Effector memory CD8-positive, alpha-beta T cell (primary cell): ENCODE results near the gene RUVBL1.

Source experiments
- ATAC-seq: fragments of 150-1000 bp; cut with Tn5 transposase; replicated peaks from 2 replicates; pipeline ENCODE4 v1.10.0; 2021; ENCODE audit warnings: mild to moderate bottlenecking, moderate library complexity
- DNase-seq, 3 experiments: peaks; one replicate each; pipeline ENCODE4 v3.0.0; 2021
- H3K27ac Mint-ChIP-seq, 2 donors: one replicate each; pipeline ENCODE4 v1.8.0; 2022; ENCODE audit warnings: mild to moderate bottlenecking in 2 of 2, mixed read lengths in 2 of 2, moderate library complexity in 2 of 2
- H3K27me3 Mint-ChIP-seq, 2 donors: one replicate each; pipeline ENCODE4 v1.8.0; 2022; ENCODE audit warnings: mixed read lengths in 2 of 2
- H3K36me3 Mint-ChIP-seq: one replicate; pipeline ENCODE4 v1.8.0; 2022; ENCODE audit warnings: mild to moderate bottlenecking, moderate library complexity, mixed read lengths; ENCODE audit not compliant: insufficient read depth
- H3K4me1 Mint-ChIP-seq, 2 donors: one replicate each; pipeline ENCODE4 v1.8.0; 2022; ENCODE audit warnings: low read depth in 2 of 2, mixed read lengths in 2 of 2
- H3K4me3 Mint-ChIP-seq, 2 donors: one replicate each; pipeline ENCODE4 v1.8.0; 2022; ENCODE audit warnings: mild to moderate bottlenecking in 2 of 2, mixed read lengths in 2 of 2, moderate library complexity in 2 of 2
- H3K9me3 Mint-ChIP-seq, 2 donors: one replicate each; pipeline ENCODE4 v1.8.0; 2022; ENCODE audit warnings: mixed read lengths in 2 of 2

Gene RUVBL1

DNA sequence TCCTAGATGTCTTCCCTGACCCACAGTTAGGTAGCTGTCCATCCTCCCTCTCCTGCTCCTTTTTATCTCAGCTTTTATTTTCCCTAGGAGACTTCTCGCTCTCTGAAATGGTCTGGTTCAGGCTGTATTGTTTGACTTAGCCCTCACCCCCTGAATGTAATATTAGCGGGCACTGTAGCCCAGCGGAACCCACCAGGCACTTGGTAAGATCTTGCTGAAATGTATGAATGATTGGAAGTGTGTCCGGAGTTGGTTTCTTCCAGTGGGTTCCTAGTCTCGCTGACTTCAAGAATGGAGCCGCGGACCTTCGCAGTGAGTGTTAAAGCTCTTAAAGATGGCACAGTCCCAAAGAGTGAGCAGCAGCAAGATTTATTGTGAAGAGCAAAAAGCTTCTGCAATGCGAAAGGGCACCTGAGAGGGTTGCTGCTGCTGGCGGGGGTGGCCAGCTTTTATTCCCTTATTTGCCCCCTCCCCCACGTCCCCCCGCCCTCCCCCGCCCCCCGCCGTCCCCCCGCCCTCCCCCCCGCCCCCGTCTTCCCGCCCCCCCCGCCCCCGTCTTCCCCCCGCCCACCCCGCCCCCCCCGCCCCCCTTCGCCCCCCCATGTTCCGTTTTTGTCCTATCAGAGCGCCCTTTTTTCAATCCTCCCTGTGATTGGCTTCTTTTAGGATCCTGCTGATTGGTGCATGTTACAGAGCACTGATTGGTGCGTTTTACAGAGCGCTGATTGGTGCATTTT, 29.0 kb upstream of the RUVBL1 start:
- H3K27ac Mint-ChIP-seq, result peak overlapping the region; percentile 86 to 88
- H3K36me3 Mint-ChIP-seq, result peaks cover 15% of the 10 kb centered on the region
- no peaks in the 10 kb centered on the region for H3K9me3 Mint-ChIP-seq
- DNase-seq, result peak in 1 of 3 experiments; percentile 14
- ATAC-seq, result peak; percentile 65
- peak overlapping the region; percentile 80 to 92 for H3K4me3 Mint-ChIP-seq
- H3K27me3 Mint-ChIP-seq, result no peaks in the 10 kb centered on the region
- peaks cover 9 to 25% of the 10 kb centered on the region in 2 donors for H3K4me1 Mint-ChIP-seq

DNA sequence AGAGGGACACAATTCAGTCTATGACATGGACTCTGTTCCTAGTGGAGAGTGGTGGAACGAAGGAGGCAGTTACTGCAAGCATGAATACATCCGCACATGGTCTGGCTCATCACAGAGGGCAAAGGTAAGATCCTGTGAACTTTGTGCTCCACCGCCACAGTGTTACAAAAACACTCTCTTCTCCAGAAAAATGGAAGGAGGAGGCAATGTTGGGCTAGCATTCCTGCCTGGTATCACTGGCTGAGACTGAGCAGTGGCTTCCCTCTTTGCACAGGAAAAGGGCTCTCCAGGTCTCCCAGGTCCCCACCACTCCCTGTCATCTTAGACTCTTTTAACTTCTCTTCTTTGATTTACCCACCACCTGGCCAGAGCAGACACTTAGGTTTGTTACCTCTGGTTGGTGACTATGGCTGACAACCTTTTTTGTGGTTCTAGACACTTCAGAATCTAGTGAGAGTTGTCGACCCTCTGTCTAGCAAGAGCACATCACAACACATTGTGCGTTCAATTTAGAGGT, 28.2 kb upstream of the RUVBL1 start:
- ATAC-seq (no peak), DNase-seq (no peak)
- H3K27me3 Mint-ChIP-seq, result no peaks in the 10 kb centered on the region
- peaks cover 15% of the 10 kb centered on the region for H3K36me3 Mint-ChIP-seq
- no peak overlapping the region for H3K4me3 Mint-ChIP-seq
- H3K4me1 Mint-ChIP-seq, result peaks cover 9 to 23% of the 10 kb centered on the region in 2 donors
- no peak overlapping the region for H3K27ac Mint-ChIP-seq
- no peaks in the 10 kb centered on the region for H3K9me3 Mint-ChIP-seq

DNA sequence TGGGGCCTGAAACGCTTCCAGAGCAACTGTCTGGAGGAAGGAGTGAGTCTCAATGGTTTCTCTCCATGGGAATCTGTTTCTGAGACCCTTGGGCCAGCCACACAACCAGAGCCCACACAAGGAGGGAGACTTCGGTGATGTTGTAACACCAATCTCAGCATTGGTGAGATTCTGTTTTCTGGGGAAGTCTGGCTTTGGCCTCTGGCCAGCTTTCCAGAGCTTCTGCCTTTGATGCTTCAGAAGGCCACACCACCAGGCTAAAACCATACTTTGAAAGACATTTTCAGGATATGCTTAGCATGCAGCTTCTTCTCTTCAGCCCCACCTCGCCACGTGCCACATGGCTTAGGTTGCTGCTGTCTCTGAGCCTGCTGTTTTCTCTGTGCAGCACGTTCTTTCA, 26.0 kb upstream of the RUVBL1 start:
- Mint-ChIP-seq H3K27me3 (no peaks in the 10 kb centered on the region), H3K4me3 (no peak overlapping the region), H3K9me3 (no peaks in the 10 kb centered on the region), H3K4me1 (peaks cover 9 to 17% of the 10 kb centered on the region in 2 donors), H3K27ac (peak overlapping the region in 1 of 2 donors; percentile 66), H3K36me3 (peaks cover 15% of the 10 kb centered on the region)
- no peak for ATAC-seq
- DNase-seq, result no peak

DNA sequence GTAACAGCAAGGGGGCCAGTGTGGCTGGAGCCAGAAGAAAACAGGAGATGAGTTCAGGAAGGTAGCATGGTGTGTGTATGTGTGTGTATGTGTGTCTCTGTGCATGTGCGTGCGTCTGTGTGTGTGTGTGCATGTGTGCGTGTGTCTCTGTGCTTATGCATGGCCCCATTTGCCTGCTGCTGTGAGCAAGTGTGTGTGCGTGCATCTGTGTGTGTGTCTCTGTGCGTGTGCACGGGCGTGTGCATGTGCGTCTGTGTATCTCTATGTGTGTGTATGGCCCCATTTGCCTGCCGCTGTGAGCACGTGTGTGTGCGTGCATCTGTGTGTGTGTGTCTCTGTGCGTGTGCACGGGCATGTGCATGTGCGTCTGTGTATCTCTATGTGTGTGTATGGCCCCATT, 22.6 kb upstream of the RUVBL1 start:
- ATAC-seq, result no peak
- H3K4me3 Mint-ChIP-seq, result no peak overlapping the region
- no peaks in the 10 kb centered on the region for H3K27me3 Mint-ChIP-seq
- no peak for DNase-seq
- peaks cover 2 to 6% of the 10 kb centered on the region in 2 donors for H3K4me1 Mint-ChIP-seq
- no peaks in the 10 kb centered on the region for H3K9me3 Mint-ChIP-seq
- H3K36me3 Mint-ChIP-seq, result no peaks in the 10 kb centered on the region
- H3K27ac Mint-ChIP-seq, result peak overlapping the region in 1 of 2 donors; percentile 42

DNA sequence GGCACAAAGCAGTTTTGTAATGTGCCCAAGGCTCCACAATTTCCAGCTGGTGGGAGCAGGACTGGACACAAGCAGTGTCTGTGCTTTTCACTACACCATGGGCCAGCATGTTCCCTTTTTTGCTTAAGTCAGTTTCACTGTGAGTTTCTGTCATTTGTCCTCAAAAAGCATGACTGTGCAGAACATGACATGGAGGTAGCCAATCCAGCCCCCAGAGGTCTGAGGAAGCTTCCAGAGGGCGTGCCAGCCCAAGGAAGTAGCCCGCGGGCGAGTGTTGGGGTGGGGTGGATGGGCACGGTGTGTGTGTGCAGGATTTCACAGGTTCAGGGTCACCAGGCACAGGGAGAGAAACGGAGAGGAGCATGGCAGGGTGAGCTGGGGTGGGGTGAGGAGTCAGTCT, 21.7 kb upstream of the RUVBL1 start:
- DNase-seq, result no peak
- Mint-ChIP-seq H3K27ac (no peak overlapping the region), H3K27me3 (no peaks in the 10 kb centered on the region), H3K4me3 (no peak overlapping the region), H3K4me1 (peaks cover 2 to 6% of the 10 kb centered on the region in 2 donors), H3K9me3 (no peaks in the 10 kb centered on the region), H3K36me3 (no peaks in the 10 kb centered on the region)
- ATAC-seq, result no peak

DNA sequence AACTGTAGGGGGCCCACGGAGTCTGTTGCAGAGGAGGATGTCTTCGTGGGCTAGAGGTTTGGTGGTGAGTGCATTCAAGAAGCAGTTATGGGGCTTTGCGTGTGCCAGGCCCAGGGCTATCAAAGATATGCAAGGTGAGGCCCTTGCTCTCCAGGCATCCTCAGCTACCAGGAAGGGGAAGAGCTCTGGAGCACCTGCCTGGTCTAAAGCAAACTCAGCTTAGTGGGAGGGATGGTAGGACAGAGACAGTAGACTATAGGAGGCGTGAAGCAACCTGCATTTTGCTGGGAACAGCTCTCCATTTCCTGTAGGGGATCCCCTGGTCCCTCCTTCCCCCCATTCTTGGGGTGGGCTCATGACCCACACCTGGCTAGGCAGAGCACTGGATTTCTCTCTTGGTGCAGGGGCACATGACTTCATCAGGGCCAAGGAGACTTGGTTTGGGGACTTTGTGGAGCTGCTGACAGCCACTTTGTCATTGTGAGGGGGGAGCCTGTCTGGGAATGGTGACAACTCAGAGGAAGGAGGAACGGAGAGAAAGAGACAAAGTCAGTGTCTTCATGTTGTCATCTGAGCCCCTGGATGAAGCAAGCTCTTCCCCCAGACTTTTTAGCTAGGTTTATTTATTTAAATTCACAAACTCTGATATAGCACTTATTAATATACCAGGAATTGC, 21.0 kb upstream of the RUVBL1 start:
- H3K4me3 Mint-ChIP-seq, result no peak overlapping the region
- ATAC-seq (no peak), DNase-seq (no peak)
- H3K36me3 Mint-ChIP-seq, result no peaks in the 10 kb centered on the region
- H3K4me1 Mint-ChIP-seq, result peaks cover 2 to 6% of the 10 kb centered on the region in 2 donors
- H3K27ac Mint-ChIP-seq, result no peak overlapping the region
- H3K27me3 Mint-ChIP-seq, result no peaks in the 10 kb centered on the region
- no peaks in the 10 kb centered on the region for H3K9me3 Mint-ChIP-seq

DNA sequence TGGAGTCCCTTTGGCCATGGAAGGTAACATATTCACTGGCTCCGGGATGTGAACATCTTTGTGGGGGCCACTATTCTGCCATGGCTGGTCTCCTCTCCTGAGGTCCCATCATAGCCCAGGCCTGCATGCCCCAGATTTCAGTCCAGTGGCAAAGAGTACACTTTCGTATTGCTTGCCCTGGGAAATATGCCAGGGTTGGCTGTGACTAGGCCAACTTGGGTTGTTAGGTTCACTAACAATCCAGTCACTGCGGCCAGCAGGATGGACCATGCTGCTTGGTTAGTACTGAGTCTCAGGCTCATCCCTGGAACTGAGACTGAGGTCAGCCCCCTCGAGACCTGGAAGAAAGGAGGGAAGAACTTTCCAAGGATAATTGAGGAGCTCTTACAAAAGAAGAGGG, 19.9 kb upstream of the RUVBL1 start:
- Mint-ChIP-seq H3K9me3 (no peaks in the 10 kb centered on the region), H3K4me1 (peaks cover 2 to 6% of the 10 kb centered on the region in 2 donors), H3K4me3 (no peak overlapping the region), H3K27ac (no peak overlapping the region), H3K36me3 (no peaks in the 10 kb centered on the region), H3K27me3 (no peaks in the 10 kb centered on the region)
- no peak for ATAC-seq
- DNase-seq, result no peak

DNA sequence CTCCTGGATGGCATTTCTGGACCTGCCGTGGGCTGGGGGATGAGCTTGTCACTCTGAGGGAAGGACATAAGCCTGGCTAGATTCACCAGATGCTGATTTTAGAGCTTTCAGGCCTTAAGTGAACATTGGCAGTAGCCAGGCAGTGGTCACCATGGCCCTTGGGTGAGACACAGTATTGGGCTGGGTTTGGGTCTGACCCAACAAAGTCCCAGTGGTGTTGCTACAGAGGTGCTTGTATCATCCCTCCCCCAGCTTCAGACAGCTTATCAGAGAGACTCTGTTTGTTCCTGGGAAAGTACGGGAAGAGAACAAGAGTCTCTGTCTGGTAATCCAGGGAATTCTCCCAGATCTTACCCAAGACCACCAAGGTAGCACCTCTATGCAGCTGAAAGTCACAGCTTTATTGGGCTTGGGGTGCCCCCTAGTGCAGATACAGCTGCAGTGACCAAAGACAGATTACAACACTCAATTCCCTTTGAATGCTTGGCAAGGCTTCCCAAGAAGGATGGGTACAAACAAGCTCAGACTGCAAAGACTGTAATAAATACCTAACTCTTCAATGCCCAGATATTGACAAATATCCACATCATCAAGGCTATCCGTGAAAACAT, 9.8 kb upstream of the RUVBL1 start:
- ATAC-seq, result peak; percentile 75
- Mint-ChIP-seq H3K4me3 (no peak overlapping the region), H3K27me3 (peaks cover 0 to 5% of the 10 kb centered on the region in 2 donors), H3K36me3 (no peaks in the 10 kb centered on the region), H3K9me3 (no peaks in the 10 kb centered on the region), H3K4me1 (peaks cover 0 to 3% of the 10 kb centered on the region in 2 donors), H3K27ac (no peak overlapping the region)
- DNase-seq, result peak; percentile 43 to 56 (median 46)

DNA sequence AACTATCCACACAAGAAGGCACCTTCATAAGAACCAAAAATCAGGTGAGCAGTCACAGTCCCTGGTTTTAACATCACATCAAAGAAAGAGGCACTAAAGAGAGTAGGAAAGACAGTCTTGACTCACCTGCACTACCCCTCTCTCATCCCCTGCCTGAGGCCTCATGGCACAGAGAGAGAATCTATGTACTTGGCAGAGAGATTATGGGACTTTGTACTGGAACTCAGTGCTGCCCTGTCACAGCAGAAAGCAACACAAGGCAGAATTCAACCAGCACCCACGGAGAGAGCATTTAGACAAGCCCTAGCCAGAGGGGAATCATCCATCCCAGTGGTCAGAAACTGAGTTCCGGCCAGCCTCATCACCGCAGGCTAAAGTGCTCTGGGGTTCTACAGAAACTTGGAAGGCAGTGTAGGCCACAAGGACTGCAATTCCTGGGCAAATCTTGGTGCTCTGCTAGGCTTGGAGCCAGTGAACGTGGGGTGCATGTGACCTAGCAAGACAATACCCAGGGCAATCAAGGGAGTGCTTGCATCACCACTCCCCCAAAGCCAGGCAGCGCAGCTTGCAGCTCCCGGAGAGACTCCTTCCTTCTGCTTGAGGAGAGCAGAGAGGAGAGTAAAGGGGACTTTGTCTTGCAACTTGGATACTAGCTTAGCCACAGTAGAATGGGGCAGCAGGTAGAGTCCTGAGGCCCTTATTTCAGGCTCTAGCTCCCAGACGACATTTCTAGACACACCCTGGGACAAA, 8.5 kb upstream of the RUVBL1 start:
- Mint-ChIP-seq H3K36me3 (no peaks in the 10 kb centered on the region), H3K4me1 (peaks cover 0 to 3% of the 10 kb centered on the region in 2 donors), H3K27ac (peak overlapping the region in 1 of 2 donors; percentile 22), H3K9me3 (no peaks in the 10 kb centered on the region), H3K27me3 (peaks cover 0 to 5% of the 10 kb centered on the region in 2 donors), H3K4me3 (no peak overlapping the region)
- DNase-seq (no peak), ATAC-seq (no peak)

DNA sequence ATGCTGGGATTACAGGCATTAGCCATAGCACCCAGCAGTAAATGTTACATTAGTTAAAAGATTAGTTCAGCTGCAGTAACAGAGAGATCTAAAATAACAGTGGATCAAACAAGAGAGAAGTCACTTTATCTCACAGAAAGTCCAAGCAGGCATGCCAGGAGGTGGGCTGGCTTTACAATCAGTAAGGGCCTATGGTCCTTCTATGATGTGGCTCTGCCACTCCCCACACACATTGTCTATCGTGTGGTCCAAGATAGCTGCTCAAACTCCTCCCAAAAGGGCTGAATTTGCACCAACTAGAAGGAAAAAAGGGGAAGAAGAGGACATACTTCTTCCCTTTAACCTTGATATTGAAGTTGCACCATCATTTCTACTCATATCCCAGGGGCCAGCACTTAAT, 4.6 kb upstream of the RUVBL1 start:
- H3K27me3 Mint-ChIP-seq, result no peaks in the 10 kb centered on the region
- H3K27ac Mint-ChIP-seq, result no peak overlapping the region
- ATAC-seq, result no peak
- DNase-seq, result no peak
- peaks cover 12 to 13% of the 10 kb centered on the region in 2 donors for H3K4me1 Mint-ChIP-seq
- peaks cover 13% of the 10 kb centered on the region for H3K36me3 Mint-ChIP-seq
- H3K4me3 Mint-ChIP-seq, result no peak overlapping the region
- peaks cover 0 to 7% of the 10 kb centered on the region in 2 donors for H3K9me3 Mint-ChIP-seq

DNA sequence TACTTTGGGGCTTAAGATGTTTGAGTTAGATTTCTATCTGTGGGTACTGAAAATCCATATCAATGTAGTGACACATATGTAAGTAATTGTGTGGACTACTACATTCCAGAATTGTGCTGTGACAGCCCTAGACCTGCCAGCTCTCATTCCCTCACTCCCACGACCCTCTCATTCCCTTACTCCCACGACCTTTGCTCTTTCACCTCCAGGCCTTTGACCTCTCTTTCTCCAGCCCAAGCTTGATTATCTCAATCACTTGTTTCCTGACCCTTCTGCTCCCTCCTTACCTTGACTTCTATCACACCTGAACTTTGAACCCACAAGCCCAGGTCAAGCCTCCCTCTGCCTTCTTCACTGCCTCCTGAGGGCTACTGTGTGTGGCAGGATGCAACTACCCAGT, 3.6 kb upstream of the RUVBL1 start:
- no peak for ATAC-seq
- DNase-seq, result no peak
- H3K9me3 Mint-ChIP-seq, result peaks cover 0 to 7% of the 10 kb centered on the region in 2 donors
- H3K4me3 Mint-ChIP-seq, result no peak overlapping the region
- no peaks in the 10 kb centered on the region for H3K27me3 Mint-ChIP-seq
- H3K4me1 Mint-ChIP-seq, result peaks cover 12 to 22% of the 10 kb centered on the region in 2 donors
- peaks cover 13% of the 10 kb centered on the region for H3K36me3 Mint-ChIP-seq
- no peak overlapping the region for H3K27ac Mint-ChIP-seq

DNA sequence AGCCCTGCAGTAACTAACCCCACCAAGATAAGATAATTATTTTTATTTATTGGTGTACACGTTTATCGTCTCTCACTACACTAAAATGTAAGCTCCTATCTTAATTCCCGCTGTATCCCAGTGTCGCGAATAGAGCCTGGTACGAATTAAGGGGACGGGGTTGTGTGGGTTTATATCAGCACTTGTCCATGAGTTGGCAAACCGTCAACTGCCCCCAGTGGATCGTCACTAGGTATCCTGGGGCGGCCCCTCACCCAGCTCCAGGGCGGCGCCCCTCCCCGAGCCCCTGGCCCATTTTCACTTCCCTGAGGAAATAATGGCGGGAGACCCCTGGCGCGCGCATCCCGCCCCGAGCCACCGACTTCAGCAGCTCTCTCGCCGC, 465 bp downstream of the RUVBL1 start:
- peak overlapping the region; percentile 97 to 98 for H3K27ac Mint-ChIP-seq
- no peak for DNase-seq

DNA sequence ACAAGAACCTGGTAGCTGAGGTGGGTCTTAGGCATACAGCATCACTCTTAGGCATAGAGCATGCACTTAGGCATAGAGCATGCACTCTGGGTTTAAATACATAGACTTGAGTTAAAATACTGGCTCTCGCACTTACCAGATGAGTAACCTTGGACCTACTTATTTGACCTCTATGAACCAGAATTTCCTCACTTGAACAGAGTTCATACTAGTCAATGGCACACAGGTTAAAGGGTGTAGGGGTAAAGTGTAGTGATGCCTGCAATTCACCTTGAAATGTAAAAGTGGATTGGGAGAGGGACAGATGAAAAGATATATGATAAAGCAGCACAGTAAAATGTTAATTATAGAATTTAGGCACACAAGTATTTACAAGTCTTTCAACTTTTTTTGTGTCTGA, 1.6 kb downstream of the RUVBL1 start:
- H3K36me3 Mint-ChIP-seq, result peaks cover 22% of the 10 kb centered on the region
- ATAC-seq (no peak), DNase-seq (no peak)
- H3K4me3 Mint-ChIP-seq, result peak overlapping the region; percentile 100
- H3K27me3 Mint-ChIP-seq, result no peaks in the 10 kb centered on the region
- H3K9me3 Mint-ChIP-seq, result peaks cover 0 to 7% of the 10 kb centered on the region in 2 donors
- H3K4me1 Mint-ChIP-seq, result peaks cover 20 to 37% of the 10 kb centered on the region in 2 donors
- H3K27ac Mint-ChIP-seq, result peak overlapping the region; percentile 53 to 98

More for the DNA sequence above, 465 bp downstream of the RUVBL1 start:
- peaks cover 20 to 32% of the 10 kb centered on the region in 2 donors for H3K4me1 Mint-ChIP-seq
- no peaks in the 10 kb centered on the region for H3K27me3 Mint-ChIP-seq
- H3K4me3 Mint-ChIP-seq, result peak overlapping the region; percentile 100
- peaks cover 0 to 7% of the 10 kb centered on the region in 2 donors for H3K9me3 Mint-ChIP-seq
- peaks cover 18% of the 10 kb centered on the region for H3K36me3 Mint-ChIP-seq
- no peak for ATAC-seq
